HepG2 (cell line): ENCODE data around the gene FOXR1. TPM values are rescaled to one million over a fixed set of nuclear protein-coding genes. Genes with fewer than 3 reads are reported as not detected.

Experiments used
- AGO2 ChIP-seq: fragments of 200-400 bp; formaldehyde crosslinking; optimal IDR thresholded peaks from 2 replicates; pipeline ENCODE3; 2017; ENCODE audit warnings: mild to moderate bottlenecking, low read depth, low read length, moderate library complexity
- ARID2 ChIP-seq: sonication (generic); formaldehyde crosslinking; IDR thresholded peaks from 2 replicates; pipeline ENCODE4 v1.8.1; 2022; ENCODE audit warnings: mild to moderate bottlenecking, missing genetic modification reagents, borderline replicate concordance
- CCDC6 ChIP-seq: sonication (generic); formaldehyde crosslinking; IDR thresholded peaks from 2 replicates; pipeline ENCODE4 v1.8.1; 2022; ENCODE audit warnings: mild to moderate bottlenecking, missing genetic modification reagents, moderate library complexity
- MED13 ChIP-seq: sonication (generic); formaldehyde crosslinking; IDR thresholded peaks from 2 replicates; pipeline ENCODE4 v1.5.0; 2020; ENCODE audit warnings: missing genetic modification reagents
- MIER2 ChIP-seq: IDR thresholded peaks from 2 replicates; pipeline ENCODE4 v1.6.1; 2016; ENCODE audit warnings: missing biosample characterization, missing genetic modification reagents
- NR2F6 ChIP-seq, 2 experiments: IDR thresholded peaks; 2 replicates each; pipeline ENCODE4 v1.6.1; 2016; ENCODE audit warnings: antibody characterized with exemption in 1 of 2, mild to moderate bottlenecking in 1 of 2
- PHB2 ChIP-seq: fragments of 450-650 bp; IDR thresholded peaks from 2 replicates; pipeline ENCODE4 v1.6.1; 2018; ENCODE audit not compliant: partially characterized antibody
- RBM39 ChIP-seq: fragments of 200-400 bp; formaldehyde crosslinking; IDR thresholded peaks from one replicate; pipeline ENCODE4 v1.6.1; 2018; ENCODE audit warnings: antibody characterized with exemption, mild to moderate bottlenecking, low read depth, low read length; ENCODE audit not compliant: poor library complexity, severe bottlenecking
- REL ChIP-seq: sonication (generic); formaldehyde crosslinking; conservative IDR thresholded peaks from 2 replicates; pipeline ENCODE4 v1.8.0; 2022; ENCODE audit warnings: mild to moderate bottlenecking, missing genetic modification reagents, moderate library complexity
- REXO4 ChIP-seq: sonication (generic); formaldehyde crosslinking; IDR thresholded peaks from 2 replicates; pipeline ENCODE4 v1.8.0; 2022; ENCODE audit warnings: missing genetic modification reagents, mild to moderate bottlenecking, borderline replicate concordance
- RFX1 ChIP-seq: fragments of 450-650 bp; IDR thresholded peaks from 2 replicates; pipeline ENCODE4 v1.6.1; 2017
- RFXANK ChIP-seq: IDR thresholded peaks from 2 replicates; pipeline ENCODE4 v1.6.1; 2016
- SIX4 ChIP-seq: sonication (generic); formaldehyde crosslinking; IDR thresholded peaks from 2 replicates; pipeline ENCODE4 v1.4.0; 2020; ENCODE audit warnings: missing genetic modification reagents
- SP1 ChIP-seq, 2 experiments: fragments of 450-650 bp in 1 of 2; sonication (generic) in 1 of 2; formaldehyde crosslinking in 1 of 2; IDR thresholded peaks; 2 replicates each; pipeline versions ENCODE4 v1.4.0 to v1.6.1; 2016 to 2020; ENCODE audit warnings: missing genetic modification reagents in 1 of 2
- ZKSCAN8 ChIP-seq: IDR thresholded peaks from 2 replicates; pipeline ENCODE4 v1.6.1; 2016; ENCODE audit warnings: borderline replicate concordance, missing genetic modification reagents, missing compliant biosample characterization
- ZNF17 ChIP-seq: sonication (generic); formaldehyde crosslinking; IDR thresholded peaks from 2 replicates; pipeline ENCODE4 v1.5.0; 2020; ENCODE audit warnings: mild to moderate bottlenecking, missing genetic modification reagents
- ZNF691 ChIP-seq: sonication (generic); formaldehyde crosslinking; IDR thresholded peaks from 2 replicates; pipeline ENCODE4 v1.4.0; 2020; ENCODE audit warnings: missing genetic modification reagents, low read depth, mild to moderate bottlenecking, borderline replicate concordance
- ZNF792 ChIP-seq: IDR thresholded peaks from 2 replicates; pipeline ENCODE4 v1.6.1; 2016
- ZNF841 ChIP-seq: sonication (generic); formaldehyde crosslinking; IDR thresholded peaks from 2 replicates; pipeline ENCODE4 v1.8.1; 2023; ENCODE audit warnings: missing genetic modification reagents, borderline replicate concordance
- polyA plus RNA-seq, 8 experiments: library from polyadenylated mRNA; depleted of rRNA in 3 of 8; stranded (reverse) in 7 of 8; unstranded in 1 of 8; fragments of >200 nt; fragmentation: Illumina TruSeq in 4 of 8; extraction: Trizol in 4 of 8; gene quantifications; 2 replicates each; pipeline versions ENCODE4 v1.2.1 to v1.2.3, GENCODE V29; 2011 to 2016; ENCODE audit warnings: low read depth in 4 of 8, missing spikeins in 1 of 8, mixed read lengths in 1 of 8; ENCODE audit not compliant: insufficient read depth in 1 of 8
- total RNA-seq, 5 experiments: library from RNA; depleted of rRNA; stranded (reverse); fragments of >200 nt; fragmentation: Illumina TruSeq; extraction: Trizol; gene quantifications; 2 replicates each; pipeline ENCODE4 v1.2.3, GENCODE V29; 2016; ENCODE audit warnings: low read depth in 1 of 5
- TF ChIP-seq, protein P1 (sequence below): sonication (generic); formaldehyde crosslinking; conservative IDR thresholded peaks from 2 replicates; pipeline ENCODE4 v1.4.0; 2020; ENCODE audit warnings: missing genetic modification reagents
- TF ChIP-seq, protein P2 (sequence below): sonication (generic); IDR thresholded peaks from 2 replicates; pipeline ENCODE4 v1.6.1; 2016; ENCODE audit warnings: low read depth, borderline replicate concordance
- TF ChIP-seq, protein P3 (sequence below): sonication (generic); formaldehyde crosslinking; IDR thresholded peaks from 2 replicates; pipeline ENCODE4 v1.5.1; 2020; ENCODE audit warnings: mild to moderate bottlenecking, missing genetic modification reagents, moderate library complexity
- TF ChIP-seq, protein P4 (sequence below): sonication (generic); formaldehyde crosslinking; IDR thresholded peaks from 2 replicates; pipeline ENCODE4 v1.5.1; 2020; ENCODE audit warnings: missing genetic modification reagents, mild to moderate bottlenecking, borderline replicate concordance

Gene FOXR1
- total and polyA plus RNA-seq, 2 of the 13 experiments (the other 11 are each of a cell fraction or from before 2014, with no cell fraction given), result not detected

GRCh38 chr11:119029340-119030028 is 57.9 kb downstream of the FOXR1 start (continued):
- TF ChIP-seq, protein P1, sequence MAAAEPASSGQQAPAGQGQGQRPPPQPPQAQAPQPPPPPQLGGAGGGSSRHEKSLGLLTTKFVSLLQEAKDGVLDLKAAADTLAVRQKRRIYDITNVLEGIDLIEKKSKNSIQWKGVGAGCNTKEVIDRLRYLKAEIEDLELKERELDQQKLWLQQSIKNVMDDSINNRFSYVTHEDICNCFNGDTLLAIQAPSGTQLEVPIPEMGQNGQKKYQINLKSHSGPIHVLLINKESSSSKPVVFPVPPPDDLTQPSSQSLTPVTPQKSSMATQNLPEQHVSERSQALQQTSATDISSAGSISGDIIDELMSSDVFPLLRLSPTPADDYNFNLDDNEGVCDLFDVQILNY (CRISPR knock-in tag), result no peak
- TF ChIP-seq, protein P2, sequence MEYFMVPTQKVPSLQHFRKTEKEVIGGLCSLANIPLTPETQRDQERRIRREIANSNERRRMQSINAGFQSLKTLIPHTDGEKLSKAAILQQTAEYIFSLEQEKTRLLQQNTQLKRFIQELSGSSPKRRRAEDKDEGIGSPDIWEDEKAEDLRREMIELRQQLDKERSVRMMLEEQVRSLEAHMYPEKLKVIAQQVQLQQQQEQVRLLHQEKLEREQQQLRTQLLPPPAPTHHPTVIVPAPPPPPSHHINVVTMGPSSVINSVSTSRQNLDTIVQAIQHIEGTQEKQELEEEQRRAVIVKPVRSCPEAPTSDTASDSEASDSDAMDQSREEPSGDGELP, result no peak
- TF ChIP-seq MED13 (CRISPR knock-in tag) (no peak), AGO2 (no peak), RBM39 (no peak), MIER2 (CRISPR knock-in tag) (no peak), ZNF792 (CRISPR knock-in tag) (no peak), REXO4 (CRISPR knock-in tag) (no peak), SP1 (IDR thresholded peaks at IDR 0.05) (no peak), SP1 (CRISPR knock-in tag; IDR thresholded peaks at IDR 0.05) (no peak), REL (no peak), ZNF691 (CRISPR knock-in tag) (no peak; the same call in 1 of the 2 replicates), ZNF841 (CRISPR knock-in tag) (no peak), ZKSCAN8 (CRISPR knock-in tag) (0 out of 2 replicates have a peak, but pooled peaks have one; percentile 20), SIX4 (CRISPR knock-in tag) (no peak), RFX1 (no peak), RFXANK (CRISPR knock-in tag) (no peak), CCDC6 (CRISPR knock-in tag) (no peak), ZNF17 (no peak), ARID2 (CRISPR knock-in tag) (no peak), NR2F6 (IDR thresholded peaks at IDR 0.05) (peak; percentile 54), NR2F6 (CRISPR knock-in tag; IDR thresholded peaks at IDR 0.05) (no peak; the same call in 1 of the 2 replicates), PHB2 (no peak)
- TF ChIP-seq, protein P3, sequence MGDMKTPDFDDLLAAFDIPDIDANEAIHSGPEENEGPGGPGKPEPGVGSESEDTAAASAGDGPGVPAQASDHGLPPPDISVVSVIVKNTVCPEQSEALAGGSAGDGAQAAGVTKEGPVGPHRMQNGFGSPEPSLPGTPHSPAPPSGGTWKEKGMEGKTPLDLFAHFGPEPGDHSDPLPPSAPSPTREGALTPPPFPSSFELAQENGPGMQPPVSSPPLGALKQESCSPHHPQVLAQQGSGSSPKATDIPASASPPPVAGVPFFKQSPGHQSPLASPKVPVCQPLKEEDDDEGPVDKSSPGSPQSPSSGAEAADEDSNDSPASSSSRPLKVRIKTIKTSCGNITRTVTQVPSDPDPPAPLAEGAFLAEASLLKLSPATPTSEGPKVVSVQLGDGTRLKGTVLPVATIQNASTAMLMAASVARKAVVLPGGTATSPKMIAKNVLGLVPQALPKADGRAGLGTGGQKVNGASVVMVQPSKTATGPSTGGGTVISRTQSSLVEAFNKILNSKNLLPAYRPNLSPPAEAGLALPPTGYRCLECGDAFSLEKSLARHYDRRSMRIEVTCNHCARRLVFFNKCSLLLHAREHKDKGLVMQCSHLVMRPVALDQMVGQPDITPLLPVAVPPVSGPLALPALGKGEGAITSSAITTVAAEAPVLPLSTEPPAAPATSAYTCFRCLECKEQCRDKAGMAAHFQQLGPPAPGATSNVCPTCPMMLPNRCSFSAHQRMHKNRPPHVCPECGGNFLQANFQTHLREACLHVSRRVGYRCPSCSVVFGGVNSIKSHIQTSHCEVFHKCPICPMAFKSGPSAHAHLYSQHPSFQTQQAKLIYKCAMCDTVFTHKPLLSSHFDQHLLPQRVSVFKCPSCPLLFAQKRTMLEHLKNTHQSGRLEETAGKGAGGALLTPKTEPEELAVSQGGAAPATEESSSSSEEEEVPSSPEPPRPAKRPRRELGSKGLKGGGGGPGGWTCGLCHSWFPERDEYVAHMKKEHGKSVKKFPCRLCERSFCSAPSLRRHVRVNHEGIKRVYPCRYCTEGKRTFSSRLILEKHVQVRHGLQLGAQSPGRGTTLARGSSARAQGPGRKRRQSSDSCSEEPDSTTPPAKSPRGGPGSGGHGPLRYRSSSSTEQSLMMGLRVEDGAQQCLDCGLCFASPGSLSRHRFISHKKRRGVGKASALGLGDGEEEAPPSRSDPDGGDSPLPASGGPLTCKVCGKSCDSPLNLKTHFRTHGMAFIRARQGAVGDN (CRISPR knock-in tag), result no peak; the same call in 1 of the 2 replicates
- TF ChIP-seq, protein P4, sequence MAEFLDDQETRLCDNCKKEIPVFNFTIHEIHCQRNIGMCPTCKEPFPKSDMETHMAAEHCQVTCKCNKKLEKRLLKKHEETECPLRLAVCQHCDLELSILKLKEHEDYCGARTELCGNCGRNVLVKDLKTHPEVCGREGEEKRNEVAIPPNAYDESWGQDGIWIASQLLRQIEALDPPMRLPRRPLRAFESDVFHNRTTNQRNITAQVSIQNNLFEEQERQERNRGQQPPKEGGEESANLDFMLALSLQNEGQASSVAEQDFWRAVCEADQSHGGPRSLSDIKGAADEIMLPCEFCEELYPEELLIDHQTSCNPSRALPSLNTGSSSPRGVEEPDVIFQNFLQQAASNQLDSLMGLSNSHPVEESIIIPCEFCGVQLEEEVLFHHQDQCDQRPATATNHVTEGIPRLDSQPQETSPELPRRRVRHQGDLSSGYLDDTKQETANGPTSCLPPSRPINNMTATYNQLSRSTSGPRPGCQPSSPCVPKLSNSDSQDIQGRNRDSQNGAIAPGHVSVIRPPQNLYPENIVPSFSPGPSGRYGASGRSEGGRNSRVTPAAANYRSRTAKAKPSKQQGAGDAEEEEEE (CRISPR knock-in tag), result no peak
